Measurements from ENCODE around the gene SPATA1. TPM values are rescaled to one million over a fixed set of nuclear protein-coding genes. Genes with fewer than 3 reads are reported as not detected.

Gene SPATA1
- total RNA-seq, 5 donors from 2014 or later (not counting 1 experiment from before 2014, with no cell fraction given) = 0.25 to 3.5 (median 2.3) TPM

GRCh38 chr1:84598846-84599741 lies 92.9 kb downstream of the SPATA1 start:
- ChIA-PET CTCF (interaction anchor here in 1 of 2 donors (0.5 kb wide), 1 partner anchor 492 kb away, joined by 3 read pairs; no protein-coding TSS in a partner anchor), POLR2A (no interaction called here)
- no peaks in the 10 kb centered on the region for H3K36me3 ChIP-seq (ENCODE audit: control insufficient read depth in 2 of 2, extremely low read depth in 1 of 2, insufficient read depth in 1 of 2, low read length in 1 of 2)
- no peak overlapping the region for H3K4me3 ChIP-seq (ENCODE audit: control insufficient read depth in 1 of 2, extremely low read depth in 1 of 2, low read length in 1 of 2)
- H3K27ac ChIP-seq (ENCODE audit: low read length) = no peak overlapping the region
- Mint-ChIP-seq H3K36me3 (no peaks in the 10 kb centered on the region), H3K27me3 (no peaks in the 10 kb centered on the region), H3K27ac (peak overlapping the region in 1 of 2 donors; percentile 9), H3K4me3 (no peak overlapping the region), H3K4me1 (peaks cover 0 to 8% (median 3%) of the 10 kb centered on the region in 3 donors), H3K9me3 (peaks cover 0 to under 1% (median 0%) of the 10 kb centered on the region in 3 donors)
- WGBS (ENCODE audit: insufficient coverage) = 59% methylated on average over 3 of the region's 5 CpGs
- DNase-seq = no peak
- no peaks in the 10 kb centered on the region for H3K27me3 ChIP-seq (replicated peaks in 1 of 2; ENCODE audit: control insufficient read depth in 2 of 2, extremely low read depth in 1 of 2, insufficient read depth in 2 of 2, low read length in 1 of 2)
- ATAC-seq (replicated peaks in 1 of 4) = no peak
- no peaks in the 10 kb centered on the region for H3K9me3 ChIP-seq
- no peaks in the 10 kb centered on the region for H3K4me1 ChIP-seq (ENCODE audit: control insufficient read depth in 1 of 2, extremely low read depth in 1 of 2, insufficient read depth in 2 of 2, low read length in 2 of 2)

- POLR2A ChIA-PET = no interaction called here
Measured at GRCh38 chr1:84600796-84601195, 94.6 kb downstream of the SPATA1 start.

GRCh38 chr1:84603223-84603622 lies 97.0 kb downstream of the SPATA1 start:
- Histone ChIP-seq H3K4me1 (ENCODE audit: control insufficient read depth in 1 of 2, extremely low read depth in 1 of 2, insufficient read depth in 2 of 2, low read length in 2 of 2) (no peaks in the 10 kb centered on the region), H3K36me3 (ENCODE audit: control insufficient read depth in 2 of 2, extremely low read depth in 1 of 2, insufficient read depth in 1 of 2, low read length in 1 of 2) (no peaks in the 10 kb centered on the region), H3K27ac (ENCODE audit: low read length) (no peak overlapping the region), H3K9me3 (no peaks in the 10 kb centered on the region), H3K27me3 (replicated peaks in 1 of 2; ENCODE audit: control insufficient read depth in 2 of 2, extremely low read depth in 1 of 2, insufficient read depth in 2 of 2, low read length in 1 of 2) (peaks cover 0 to 6% of the 10 kb centered on the region in 2 experiments), H3K4me3 (ENCODE audit: control insufficient read depth in 1 of 2, extremely low read depth in 1 of 2, low read length in 1 of 2) (no peak overlapping the region)
- H3K9me3 Mint-ChIP-seq = peaks cover 0 to 26% (median 25%) of the 10 kb centered on the region in 3 donors
- DNase-seq (no peak), ATAC-seq (replicated peaks in 1 of 4) (no peak)
- H3K4me3 Mint-ChIP-seq = no peak overlapping the region
- H3K27ac Mint-ChIP-seq = no peak overlapping the region
- peaks cover 0 to 8% (median 3%) of the 10 kb centered on the region in 3 donors for H3K4me1 Mint-ChIP-seq
- no peaks in the 10 kb centered on the region for H3K27me3 Mint-ChIP-seq
- ChIA-PET CTCF (no interaction called here), POLR2A (no interaction called here)
- peaks cover 8% of the 10 kb centered on the region for H3K36me3 Mint-ChIP-seq
- no CpG with 5 or more reads among the region's 2 CpGs for WGBS (ENCODE audit: insufficient coverage)

More at GRCh38 chr1:84600796-84601195, 94.6 kb downstream of the SPATA1 start:
- Mint-ChIP-seq H3K27me3 (no peaks in the 10 kb centered on the region), H3K36me3 (peaks cover 6% of the 10 kb centered on the region), H3K4me1 (peaks cover 0 to 8% (median 3%) of the 10 kb centered on the region in 3 donors), H3K27ac (no peak overlapping the region), H3K9me3 (peaks cover 0 to 17% (median 15%) of the 10 kb centered on the region in 3 donors), H3K4me3 (no peak overlapping the region)
- CTCF ChIA-PET = interaction anchor here (0.5 to 0.8 kb wide), 4 partner anchors 29 to 1845 kb away, joined by 3 to 6 read pairs (median 3); no protein-coding TSS in a partner anchor
- no peak overlapping the region for H3K4me3 ChIP-seq (ENCODE audit: control insufficient read depth in 1 of 2, extremely low read depth in 1 of 2, low read length in 1 of 2)
- H3K36me3 ChIP-seq (ENCODE audit: control insufficient read depth in 2 of 2, extremely low read depth in 1 of 2, insufficient read depth in 1 of 2, low read length in 1 of 2) = no peaks in the 10 kb centered on the region
- peaks cover 0 to 5% of the 10 kb centered on the region in 2 experiments for H3K27me3 ChIP-seq (replicated peaks in 1 of 2; ENCODE audit: control insufficient read depth in 2 of 2, extremely low read depth in 1 of 2, insufficient read depth in 2 of 2, low read length in 1 of 2)
- DNase-seq (no peak), ATAC-seq (replicated peaks in 1 of 4) (no peak)
- WGBS (ENCODE audit: insufficient coverage) = 78% methylated on average over 4 of the region's 5 CpGs
- no peaks in the 10 kb centered on the region for H3K9me3 ChIP-seq
- H3K27ac ChIP-seq (ENCODE audit: low read length) = no peak overlapping the region
- no peaks in the 10 kb centered on the region for H3K4me1 ChIP-seq (ENCODE audit: control insufficient read depth in 1 of 2, extremely low read depth in 1 of 2, insufficient read depth in 2 of 2, low read length in 2 of 2)

GRCh38 chr1:84603941-84604830 lies 98.0 kb downstream of the SPATA1 start:
- H3K27me3 Mint-ChIP-seq = no peaks in the 10 kb centered on the region
- H3K36me3 Mint-ChIP-seq = peaks cover 8% of the 10 kb centered on the region
- peaks cover 0 to 26% (median 25%) of the 10 kb centered on the region in 3 donors for H3K9me3 Mint-ChIP-seq
- H3K4me1 ChIP-seq (ENCODE audit: control insufficient read depth in 1 of 2, extremely low read depth in 1 of 2, insufficient read depth in 2 of 2, low read length in 2 of 2) = no peaks in the 10 kb centered on the region
- no peak for ATAC-seq (replicated peaks in 1 of 4)
- no peaks in the 10 kb centered on the region for H3K36me3 ChIP-seq (ENCODE audit: control insufficient read depth in 2 of 2, extremely low read depth in 1 of 2, insufficient read depth in 1 of 2, low read length in 1 of 2)
- H3K27me3 ChIP-seq (replicated peaks in 1 of 2; ENCODE audit: control insufficient read depth in 2 of 2, extremely low read depth in 1 of 2, insufficient read depth in 2 of 2, low read length in 1 of 2) = peaks cover 0 to 6% of the 10 kb centered on the region in 2 experiments
- CTCF ChIA-PET = interaction anchor here in 1 of 2 donors (1.4 kb wide), 1 partner anchor 16 kb away, joined by 3 read pairs; no protein-coding TSS in a partner anchor
- no peak overlapping the region for H3K27ac ChIP-seq (ENCODE audit: low read length)
- no peak overlapping the region for H3K4me3 ChIP-seq (ENCODE audit: control insufficient read depth in 1 of 2, extremely low read depth in 1 of 2, low read length in 1 of 2)
- WGBS (ENCODE audit: insufficient coverage) = 87% methylated on average over 5 of the region's 15 CpGs
- H3K4me1 Mint-ChIP-seq = peaks cover 0 to 6% (median 1%) of the 10 kb centered on the region in 3 donors
- H3K27ac Mint-ChIP-seq = no peak overlapping the region
- DNase-seq = no peak
- no peak overlapping the region for H3K4me3 Mint-ChIP-seq
- no peaks in the 10 kb centered on the region for H3K9me3 ChIP-seq
- POLR2A ChIA-PET = no interaction called here

- ATAC-seq (replicated peaks in 1 of 4) (no peak), DNase-seq (no peak)
- Mint-ChIP-seq H3K27me3 (no peaks in the 10 kb centered on the region), H3K9me3 (peaks cover 0 to 26% (median 25%) of the 10 kb centered on the region in 3 donors), H3K4me3 (no peak overlapping the region), H3K27ac (no peak overlapping the region), H3K36me3 (peaks cover 8% of the 10 kb centered on the region), H3K4me1 (no peaks in the 10 kb centered on the region)
- Histone ChIP-seq H3K27me3 (replicated peaks in 1 of 2; ENCODE audit: control insufficient read depth in 2 of 2, extremely low read depth in 1 of 2, insufficient read depth in 2 of 2, low read length in 1 of 2) (peaks cover 0 to 6% of the 10 kb centered on the region in 2 experiments), H3K4me1 (ENCODE audit: control insufficient read depth in 1 of 2, extremely low read depth in 1 of 2, insufficient read depth in 2 of 2, low read length in 2 of 2) (no peaks in the 10 kb centered on the region), H3K9me3 (no peaks in the 10 kb centered on the region), H3K4me3 (ENCODE audit: control insufficient read depth in 1 of 2, extremely low read depth in 1 of 2, low read length in 1 of 2) (peak overlapping the region in 1 of 2 donors; percentile 36), H3K36me3 (ENCODE audit: control insufficient read depth in 2 of 2, extremely low read depth in 1 of 2, insufficient read depth in 1 of 2, low read length in 1 of 2) (no peaks in the 10 kb centered on the region), H3K27ac (ENCODE audit: low read length) (no peak overlapping the region)
- WGBS (ENCODE audit: insufficient coverage) = no CpG with 5 or more reads among the region's 1 CpG
- POLR2A ChIA-PET = no interaction called here
- CTCF ChIA-PET = interaction anchor here in 1 of 2 donors (1.4 kb wide), 1 partner anchor 15 kb away, joined by 3 read pairs; no protein-coding TSS in a partner anchor
Measured at GRCh38 chr1:84605157-84605556, 99.0 kb downstream of the SPATA1 start.

- no peak overlapping the region for H3K27ac Mint-ChIP-seq
- peaks cover 0 to 26% (median 25%) of the 10 kb centered on the region in 3 donors for H3K9me3 Mint-ChIP-seq
- no peak for ATAC-seq (replicated peaks in 1 of 4)
- POLR2A ChIA-PET = no interaction called here
- no peak overlapping the region for H3K4me3 ChIP-seq (ENCODE audit: control insufficient read depth in 1 of 2, extremely low read depth in 1 of 2, low read length in 1 of 2)
- peaks cover 8 to 14% (median 10%) of the 10 kb centered on the region in 3 donors for H3K4me1 Mint-ChIP-seq
- H3K4me1 ChIP-seq (ENCODE audit: control insufficient read depth in 1 of 2, extremely low read depth in 1 of 2, insufficient read depth in 2 of 2, low read length in 2 of 2) = no peaks in the 10 kb centered on the region
- CTCF ChIA-PET = interaction anchor here in 1 of 2 donors (1.0 kb wide), 1 partner anchor 13 kb away, joined by 3 read pairs; no protein-coding TSS in a partner anchor
- peaks cover 0 to 4% of the 10 kb centered on the region in 2 donors for H3K27me3 Mint-ChIP-seq
- no peak overlapping the region for H3K27ac ChIP-seq (ENCODE audit: low read length)
- peaks cover 8% of the 10 kb centered on the region for H3K36me3 Mint-ChIP-seq
- DNase-seq = no peak
- no peak overlapping the region for H3K4me3 Mint-ChIP-seq
- WGBS (ENCODE audit: insufficient coverage) = 70% methylated on average over 3 of the region's 5 CpGs
- H3K9me3 ChIP-seq = no peaks in the 10 kb centered on the region
- peaks cover 0 to 6% of the 10 kb centered on the region in 2 experiments for H3K27me3 ChIP-seq (replicated peaks in 1 of 2; ENCODE audit: control insufficient read depth in 2 of 2, extremely low read depth in 1 of 2, insufficient read depth in 2 of 2, low read length in 1 of 2)
- H3K36me3 ChIP-seq (ENCODE audit: control insufficient read depth in 2 of 2, extremely low read depth in 1 of 2, insufficient read depth in 1 of 2, low read length in 1 of 2) = no peaks in the 10 kb centered on the region
Measured at GRCh38 chr1:84606977-84607376, 100.8 kb downstream of the SPATA1 start.

All from T-cell (primary cell).